ENCODE measurements around the gene GNAS. TPM values are rescaled to one million over a fixed set of nuclear protein-coding genes. Genes with fewer than 3 reads are reported as not detected.

The GNAS gene
- total RNA-seq, 1 donor, result 361 TPM

DNA sequence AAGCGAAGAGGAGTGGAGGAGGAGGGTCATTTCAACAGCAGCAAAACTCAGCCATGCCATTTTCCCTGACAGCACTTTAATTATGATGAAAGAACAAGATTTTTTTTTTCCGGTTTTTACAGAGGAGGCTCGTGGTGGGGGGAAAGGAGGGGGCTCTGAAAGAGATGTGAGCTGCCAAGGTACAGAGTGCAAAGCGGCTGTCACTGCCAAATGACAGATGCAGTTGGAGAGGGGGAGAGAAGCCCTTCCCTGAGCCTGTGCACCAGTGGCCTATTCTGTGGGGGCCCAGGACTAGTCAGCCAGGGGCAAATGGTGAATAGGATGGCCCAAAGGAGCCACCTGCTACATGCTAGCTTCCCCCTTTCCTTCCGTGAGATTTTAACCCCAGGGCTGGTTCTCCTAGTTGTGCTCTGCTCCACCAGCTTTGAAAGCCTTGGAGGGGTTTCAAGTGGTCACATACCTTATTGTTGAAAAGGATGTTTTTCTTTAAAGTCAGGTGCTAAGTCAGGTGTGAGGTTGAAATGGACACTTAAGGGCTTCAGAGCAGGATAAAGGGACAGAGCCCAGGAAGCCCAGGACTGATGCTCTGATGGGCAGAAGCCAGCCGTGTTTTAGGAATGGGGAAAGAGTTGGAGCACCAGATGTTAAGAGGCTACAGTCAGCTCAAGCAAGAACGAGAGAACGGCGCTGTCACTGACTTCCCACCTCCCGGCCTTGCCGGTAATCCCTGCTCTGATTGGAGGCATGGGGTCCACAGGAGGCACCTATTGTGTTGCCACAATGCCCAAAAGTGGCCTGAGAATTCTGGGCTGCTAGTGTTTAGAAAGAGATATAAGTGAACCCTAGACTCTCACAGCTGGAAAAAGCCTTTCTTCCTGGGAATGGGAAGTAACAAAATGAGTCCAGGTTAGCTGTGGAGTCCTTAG, 24.8 kb downstream of the GNAS start:
- no peak for DNase-seq (ENCODE audit: low read depth)
- H3K4me3 ChIP-seq (ENCODE audit: low read depth, low read length), result no peak overlapping the region
- TF ChIP-seq, protein P1, sequence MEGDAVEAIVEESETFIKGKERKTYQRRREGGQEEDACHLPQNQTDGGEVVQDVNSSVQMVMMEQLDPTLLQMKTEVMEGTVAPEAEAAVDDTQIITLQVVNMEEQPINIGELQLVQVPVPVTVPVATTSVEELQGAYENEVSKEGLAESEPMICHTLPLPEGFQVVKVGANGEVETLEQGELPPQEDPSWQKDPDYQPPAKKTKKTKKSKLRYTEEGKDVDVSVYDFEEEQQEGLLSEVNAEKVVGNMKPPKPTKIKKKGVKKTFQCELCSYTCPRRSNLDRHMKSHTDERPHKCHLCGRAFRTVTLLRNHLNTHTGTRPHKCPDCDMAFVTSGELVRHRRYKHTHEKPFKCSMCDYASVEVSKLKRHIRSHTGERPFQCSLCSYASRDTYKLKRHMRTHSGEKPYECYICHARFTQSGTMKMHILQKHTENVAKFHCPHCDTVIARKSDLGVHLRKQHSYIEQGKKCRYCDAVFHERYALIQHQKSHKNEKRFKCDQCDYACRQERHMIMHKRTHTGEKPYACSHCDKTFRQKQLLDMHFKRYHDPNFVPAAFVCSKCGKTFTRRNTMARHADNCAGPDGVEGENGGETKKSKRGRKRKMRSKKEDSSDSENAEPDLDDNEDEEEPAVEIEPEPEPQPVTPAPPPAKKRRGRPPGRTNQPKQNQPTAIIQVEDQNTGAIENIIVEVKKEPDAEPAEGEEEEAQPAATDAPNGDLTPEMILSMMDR (IDR thresholded peaks at IDR 0.05; ENCODE audit: insufficient read depth, low read depth, low read length), result no peak

DNA sequence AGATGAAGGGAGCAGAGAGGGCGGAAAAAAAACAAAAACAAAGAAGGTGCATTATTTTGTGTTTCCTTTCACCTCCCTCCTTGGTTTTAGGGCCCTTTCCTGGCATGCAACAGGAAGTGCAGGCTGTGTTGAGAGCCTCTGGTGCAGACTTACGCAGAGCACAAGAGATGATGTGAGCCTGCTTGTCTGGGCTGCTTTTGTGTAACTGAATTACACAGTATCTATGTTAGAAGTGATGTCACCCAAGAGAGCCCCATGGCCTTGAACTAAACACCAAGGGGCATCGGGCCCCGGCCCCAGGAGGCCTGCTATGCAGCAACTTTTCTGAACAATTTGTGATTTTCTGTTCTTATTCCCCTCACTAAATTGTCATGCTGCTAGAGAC, 25.5 kb downstream of the GNAS start:
- no peak overlapping the region for H3K4me3 ChIP-seq (ENCODE audit: low read depth, low read length)
- TF ChIP-seq, protein P1 (IDR thresholded peaks at IDR 0.05; ENCODE audit: insufficient read depth, low read depth, low read length), result no peak
- no peak for DNase-seq (ENCODE audit: low read depth)

DNA sequence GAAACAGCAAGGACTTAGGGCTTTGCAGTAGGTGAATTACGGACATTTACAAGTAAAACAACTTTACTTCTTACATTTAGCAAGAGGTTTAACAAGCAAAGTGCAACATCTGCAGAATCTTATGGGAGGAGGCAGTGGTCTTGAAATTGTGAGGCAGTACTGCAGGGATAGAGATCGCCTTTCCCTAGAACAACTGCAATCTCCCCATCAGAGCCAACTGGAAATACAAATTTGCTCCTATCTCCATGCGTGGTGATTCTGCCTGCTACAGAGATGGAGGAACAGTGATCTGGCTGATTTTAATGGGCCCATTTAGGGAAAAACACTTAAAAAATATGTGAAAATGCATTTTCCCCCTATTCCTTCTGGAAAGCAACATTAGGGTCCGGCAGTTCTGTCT, 25.9 kb downstream of the GNAS start:
- no peak for DNase-seq (ENCODE audit: low read depth)
- H3K4me3 ChIP-seq (ENCODE audit: low read depth, low read length), result no peak overlapping the region
- TF ChIP-seq, protein P1 (IDR thresholded peaks at IDR 0.05; ENCODE audit: insufficient read depth, low read depth, low read length), result no peak

DNA sequence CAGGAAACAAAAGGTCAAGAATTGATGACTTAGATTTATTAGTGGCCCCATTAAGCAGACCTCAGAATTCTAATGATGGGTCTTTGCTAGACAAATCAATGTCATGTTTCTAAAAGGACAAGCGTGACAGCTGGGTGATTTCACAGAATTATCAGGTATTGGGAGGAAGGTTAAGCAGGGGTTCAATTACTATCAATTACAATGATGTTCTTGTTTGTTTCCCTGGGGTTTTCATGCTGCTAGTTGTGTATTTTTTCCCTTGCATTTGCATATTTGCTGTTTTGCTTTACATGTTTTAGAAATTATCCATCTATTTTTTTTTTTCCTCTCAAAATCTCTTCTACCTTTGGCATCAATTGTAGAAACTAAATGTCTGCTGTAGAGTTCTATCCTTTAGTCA, 27.9 kb downstream of the GNAS start:
- no peak overlapping the region for H3K4me3 ChIP-seq (ENCODE audit: low read depth, low read length)
- no peak for DNase-seq (ENCODE audit: low read depth)
- TF ChIP-seq, protein P1 (IDR thresholded peaks at IDR 0.05; ENCODE audit: insufficient read depth, low read depth, low read length), result no peak

DNA sequence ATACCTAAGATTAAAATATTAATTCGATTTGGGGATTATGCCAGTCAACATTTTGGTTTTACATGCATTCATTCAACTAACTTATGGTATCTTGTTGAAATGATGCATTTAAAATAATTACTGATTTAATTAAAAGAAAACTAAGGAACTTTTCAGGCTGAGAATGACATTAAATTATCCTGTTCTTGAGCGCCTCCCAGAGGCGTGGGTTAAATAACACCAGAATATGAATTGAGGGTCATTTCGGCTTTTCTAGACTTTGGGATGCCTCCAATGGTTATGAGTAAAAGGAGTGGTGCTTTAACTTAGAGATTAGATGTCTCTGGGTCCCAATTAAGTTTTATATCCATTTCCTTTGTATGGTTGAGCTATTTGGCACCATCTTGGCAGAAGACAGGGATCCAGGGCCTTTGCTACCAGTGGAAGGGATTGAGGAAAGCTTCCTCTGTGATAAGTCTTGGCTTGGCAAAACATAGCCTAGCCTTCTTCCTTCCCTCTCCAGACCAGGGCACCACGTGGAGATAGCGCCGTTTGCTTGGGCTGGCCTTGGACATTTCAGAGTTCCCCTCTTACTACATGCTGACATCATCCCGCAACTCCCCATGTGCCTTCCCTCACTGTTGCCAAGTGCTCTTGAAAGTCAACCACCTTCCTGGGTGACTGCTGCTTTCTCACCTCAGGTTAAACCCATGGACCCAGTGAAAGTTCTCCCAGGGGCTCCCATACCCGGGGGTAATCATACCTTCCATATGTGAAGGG, 28.7 kb downstream of the GNAS start:
- no peak for DNase-seq (ENCODE audit: low read depth)
- no peak overlapping the region for H3K4me3 ChIP-seq (ENCODE audit: low read depth, low read length)
- TF ChIP-seq, protein P1 (IDR thresholded peaks at IDR 0.05; ENCODE audit: insufficient read depth, low read depth, low read length), result peak; percentile 23

DNA sequence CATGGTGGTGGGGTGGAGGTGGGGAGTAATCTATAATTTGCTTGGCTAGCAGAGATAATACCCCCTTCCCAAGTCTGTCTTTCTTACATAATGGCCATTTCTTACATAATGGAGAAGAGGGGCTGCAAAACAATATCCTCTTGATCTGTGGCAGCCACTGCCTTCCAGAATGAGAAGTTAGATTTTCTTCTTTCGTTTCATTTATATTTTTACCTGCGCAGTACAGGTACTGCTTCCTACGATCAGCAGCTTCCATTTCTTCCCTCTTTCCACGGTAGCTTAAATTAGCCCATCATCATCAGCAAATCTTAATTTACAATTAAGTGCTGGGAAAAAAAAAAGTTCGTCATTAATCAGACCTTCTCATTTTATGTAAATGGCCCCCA, 30.2 kb downstream of the GNAS start:
- DNase-seq (ENCODE audit: low read depth), result no peak
- no peak overlapping the region for H3K4me3 ChIP-seq (ENCODE audit: low read depth, low read length)
- TF ChIP-seq, protein P1 (IDR thresholded peaks at IDR 0.05; ENCODE audit: insufficient read depth, low read depth, low read length), result no peak
